Measurements from ENCODE around the gene DLGAP1. TPM values are rescaled to one million over a fixed set of nuclear protein-coding genes. Genes with fewer than 3 reads are reported as not detected.

DLGAP1 gene
- total RNA-seq, 6 experiments from 2014 or later, result 0.09 to 0.31 (median 0.18) TPM; not detected in 2

GRCh38 chr18:3451183-3451988 is 1003.7 kb downstream of the DLGAP1 start:
- ATAC-seq (peak; percentile 28 to 55 (median 32)), DNase-seq (peak; percentile 96)
- H3K4me3 ChIP-seq, result peak overlapping the region; percentile 73 to 79 (median 74)
- 0% methylated on average over 16 of the region's 50 CpGs for WGBS (ENCODE audit: insufficient coverage, low coverage, low lambda C conversion rate, missing lambda C conversion rate)
- peak overlapping the region; percentile 99 for H3K27ac ChIP-seq
- H3K27me3 ChIP-seq, result no peaks in the 10 kb centered on the region
- no peaks in the 10 kb centered on the region for H3K36me3 ChIP-seq
- peak; percentile 98 for TF ChIP-seq POLR2A (IDR thresholded peaks at IDR 0.05)
- TF ChIP-seq CTCF (IDR thresholded peaks at IDR 0.05), result no peak
- intact Hi-C loops (cut with DNase I), result loop anchor here (10.0 kb wide), 2 partner anchors 143 to 213 kb away; no protein-coding TSS in a partner anchor
- peaks cover 0 to 24% (median 5%) of the 10 kb centered on the region in 4 donors for H3K4me1 ChIP-seq
- H3K9me3 ChIP-seq, result no peaks in the 10 kb centered on the region

- WGBS (ENCODE audit: insufficient coverage, low coverage, low lambda C conversion rate, missing lambda C conversion rate), result 2% methylated on average over 13 of the region's 30 CpGs
- ATAC-seq (no peak), DNase-seq (no peak)
- TF ChIP-seq CTCF (IDR thresholded peaks at IDR 0.05) (no peak), POLR2A (IDR thresholded peaks at IDR 0.05) (no peak)
- H3K9me3 ChIP-seq, result no peaks in the 10 kb centered on the region
- intact Hi-C loops (cut with DNase I), result loop anchor here (10.0 kb wide), 2 partner anchors 144 to 214 kb away; no protein-coding TSS in a partner anchor
- peak overlapping the region; percentile 99 for H3K27ac ChIP-seq
- H3K27me3 ChIP-seq, result no peaks in the 10 kb centered on the region
- H3K4me1 ChIP-seq, result peaks cover 0 to 18% (median 5%) of the 10 kb centered on the region in 4 donors
- H3K4me3 ChIP-seq, result peak overlapping the region; percentile 73 to 79 (median 74)
- H3K36me3 ChIP-seq, result no peaks in the 10 kb centered on the region
Observed at GRCh38 chr18:3450799-3451182, 1004.3 kb downstream of the DLGAP1 start.

GRCh38 chr18:3450012-3450798 is 1004.9 kb downstream of the DLGAP1 start, which contains the start of gene TGIF1:
TSS of gene TGIF1 (plus strand) at chr18:3450172. CDS start at chr18:3450490, 318 bp downstream.
- no peaks in the 10 kb centered on the region for H3K36me3 ChIP-seq
- no peaks in the 10 kb centered on the region for H3K9me3 ChIP-seq
- peak within 1 kb of the TSS; percentile 73 to 79 (median 74) for H3K4me3 ChIP-seq
- WGBS (ENCODE audit: insufficient coverage, low coverage, low lambda C conversion rate, missing lambda C conversion rate), result 0% methylated on average over 10 of the region's 71 CpGs
- H3K27ac ChIP-seq, result peak within 1 kb of the TSS; percentile 99
- DNase-seq, result peak; percentile 85 to 88 (median 88)
- intact Hi-C loops (cut with DNase I), result loop anchor here (10.0 kb wide), 2 partner anchors 145 to 215 kb away; no protein-coding TSS in a partner anchor
- ATAC-seq, result peak; percentile 19 to 51 (median 32)
- H3K4me1 ChIP-seq, result peaks cover 0 to 12% (median 2%) of the 10 kb centered on the region in 4 donors
- TF ChIP-seq CTCF (IDR thresholded peaks at IDR 0.05), result no peak
- peak; percentile 75 for TF ChIP-seq POLR2A (IDR thresholded peaks at IDR 0.05)
- H3K27me3 ChIP-seq, result no peaks in the 10 kb centered on the region

- DNase-seq (no peak), ATAC-seq (peak in 1 of 4 donors; percentile 1)
- H3K4me3 ChIP-seq, result peak overlapping the region; percentile 73 to 79 (median 74)
- H3K27ac ChIP-seq, result peak overlapping the region; percentile 99
- WGBS (ENCODE audit: insufficient coverage, low coverage, low lambda C conversion rate, missing lambda C conversion rate), result 0% methylated on average over 21 of the region's 47 CpGs
- intact Hi-C loops (cut with DNase I), result loop anchor here (10.0 kb wide), 2 partner anchors 145 to 215 kb away; no protein-coding TSS in a partner anchor
- no peaks in the 10 kb centered on the region for H3K9me3 ChIP-seq
- H3K36me3 ChIP-seq, result no peaks in the 10 kb centered on the region
- TF ChIP-seq POLR2A (IDR thresholded peaks at IDR 0.05) (no peak), CTCF (IDR thresholded peaks at IDR 0.05) (no peak)
- peaks cover 0 to 6% (median 0%) of the 10 kb centered on the region in 4 donors for H3K4me1 ChIP-seq
- no peaks in the 10 kb centered on the region for H3K27me3 ChIP-seq
Observed at GRCh38 chr18:3449512-3450011, 1005.5 kb downstream of the DLGAP1 start.

Measured in right lobe of liver (tissue), 6 donors.